NCI-H748 (cell line): ENCODE results near the gene FAM156A.
"Not testable (repeated sequence)": the region's sequence is repeated elsewhere in the genome, so short reads cannot be mapped to it uniquely, and the experiment has no call there.

Source experiments
- DNase-seq: peaks from one replicate; lab custom pipeline; 2025; ENCODE audit not compliant: unreplicated experiment; lab: John Stamatoyannopoulos, UW

Gene FAM156A

GRCh38 chrX:52966993-52967738 is 8.8 kb upstream of the FAM156A start:
- not testable (repeated sequence) for DNase-seq

GRCh38 chrX:52958961-52959360 is 643 bp upstream of the FAM156A start:
- not testable (repeated sequence) for DNase-seq

GRCh38 chrX:52949884-52950283 is 8.4 kb downstream of the FAM156A start:
- not testable (repeated sequence) for DNase-seq

- DNase-seq = not testable (repeated sequence)
Measured at GRCh38 chrX:52949325-52949724, 9.0 kb downstream of the FAM156A start.

GRCh38 chrX:52948265-52948664 is 10.1 kb downstream of the FAM156A start:
- not testable (repeated sequence) for DNase-seq

GRCh38 chrX:52947501-52947900 is 10.8 kb downstream of the FAM156A start:
- DNase-seq = not testable (repeated sequence)

GRCh38 chrX:52945838-52946494 is 12.4 kb downstream of the FAM156A start:
- DNase-seq = not testable (repeated sequence)

- DNase-seq = not testable (repeated sequence)
Measured at GRCh38 chrX:52941728-52942127, 16.6 kb downstream of the FAM156A start.

- DNase-seq = not testable (repeated sequence)
Measured at GRCh38 chrX:52940704-52941103, 17.6 kb downstream of the FAM156A start.

GRCh38 chrX:52935470-52935784 is 22.9 kb downstream of the FAM156A start:
- DNase-seq = not testable (repeated sequence)

GRCh38 chrX:52934704-52935469 is 23.4 kb downstream of the FAM156A start:
- DNase-seq = peak; percentile 96

GRCh38 chrX:52933976-52934703 is 24.2 kb downstream of the FAM156A start:
- peak; percentile 29 for DNase-seq

- DNase-seq = no peak
Measured at GRCh38 chrX:52933213-52933612, 25.1 kb downstream of the FAM156A start.

GRCh38 chrX:52930214-52930613 is 28.1 kb downstream of the FAM156A start:
- not testable (repeated sequence) for DNase-seq

GRCh38 chrX:52923781-52924241 is 34.5 kb downstream of the FAM156A start:
- no peak for DNase-seq

- not testable (repeated sequence) for DNase-seq
Measured at GRCh38 chrX:52914704-52915103, 43.6 kb downstream of the FAM156A start.

- not testable (repeated sequence) for DNase-seq
Measured at GRCh38 chrX:52913681-52914080, 44.6 kb downstream of the FAM156A start.

GRCh38 chrX:52909313-52909969 is 48.9 kb downstream of the FAM156A start:
- not testable (repeated sequence) for DNase-seq

- DNase-seq = not testable (repeated sequence)
Measured at GRCh38 chrX:52907900-52908299, 50.4 kb downstream of the FAM156A start.

- DNase-seq = not testable (repeated sequence)
Measured at GRCh38 chrX:52907137-52907536, 51.2 kb downstream of the FAM156A start.
